ENCODE measurements around the gene PRDM16. TPM values are rescaled to one million over a fixed set of nuclear protein-coding genes. Genes with fewer than 3 reads are reported as not detected.

Gene PRDM16
- total and polyA plus RNA-seq, 2 of the 8 experiments (the other 6 are each of a cell fraction or from before 2014, with no cell fraction given), result 0.39 to 0.43 TPM

GRCh38 chr1:3194760-3195479 lies 125.9 kb downstream of the PRDM16 start:
- H3K4me1 ChIP-seq (replicated peaks in 1 of 4; ENCODE audit: control insufficient read depth in 3 of 4, insufficient read depth in 4 of 4, low read length in 3 of 4), result no peaks in the 10 kb centered on the region
- FAIRE-seq, result no peak
- WGBS, 2 experiments (ENCODE audit: extremely low coverage in 1 of 2, insufficient coverage in 1 of 2, insufficient read length in 1 of 2, insufficient replicate concordance in 2 of 2, low coverage in 1 of 2, low lambda C conversion rate in 2 of 2, missing lambda C conversion rate in 1 of 2), result 93% methylated on average over 38 of the region's 38 CpGs; no CpG with 5 or more reads in 1 of the 2 experiments

More at GRCh38 chr1:3194760-3195479, 125.9 kb downstream of the PRDM16 start:
- Histone ChIP-seq H4K8ac (ENCODE audit: extremely low read depth, insufficient read depth, low read length) (no peak overlapping the region), H2BK15ac (ENCODE audit: low read length) (no peak overlapping the region), H3K79me2 (ENCODE audit: control insufficient read depth in 1 of 2, insufficient read depth in 2 of 2, low read length in 2 of 2) (no peaks in the 10 kb centered on the region), H3K9me3 (ENCODE audit: insufficient read depth in 2 of 2, low read depth in 1 of 2, low read length in 1 of 2) (peaks cover 13 to 27% of the 10 kb centered on the region in 2 experiments), H4K5ac (ENCODE audit: insufficient read length, low read depth, low read length) (no peak overlapping the region), H2BK120ac (replicated peaks; ENCODE audit: low read depth, low read length) (no peak overlapping the region), H4K20me1 (replicated peaks in 1 of 2; ENCODE audit: control insufficient read depth in 1 of 2, insufficient read depth in 2 of 2, low read length in 2 of 2) (no peaks in the 10 kb centered on the region), H3K4me3 (ENCODE audit: extremely low read depth in 1 of 4, insufficient read depth in 2 of 4, low read depth in 3 of 4, low read length in 4 of 4) (no peak overlapping the region), H2BK20ac (ENCODE audit: low read length) (no peak overlapping the region), H3K9ac (replicated peaks in 1 of 4; ENCODE audit: extremely low read depth in 1 of 4, low read depth in 3 of 4, low read length in 3 of 4) (no peak overlapping the region), H2AFZ (ENCODE audit: low read length) (no peak overlapping the region), H3K56ac (replicated peaks; ENCODE audit: insufficient read length, low read depth, low read length) (no peak overlapping the region), H3K27me3 (replicated peaks in 1 of 4; ENCODE audit: control insufficient read depth in 3 of 4, extremely low read depth in 1 of 4, insufficient read depth in 3 of 4, low read length in 3 of 4) (no peaks in the 10 kb centered on the region), H3K27ac (ENCODE audit: low read depth, low read length) (no peak overlapping the region), H3K23me2 (ENCODE audit: low read depth, low read length) (no peaks in the 10 kb centered on the region), H2AK5ac (ENCODE audit: low read depth, low read length) (no peak overlapping the region), H3K14ac (ENCODE audit: insufficient read length) (no peak overlapping the region), H4K91ac (replicated peaks; ENCODE audit: insufficient read length, low read length) (no peak overlapping the region), H3K18ac (ENCODE audit: extremely low read depth, low read length) (no peak overlapping the region), H3K4ac (replicated peaks; ENCODE audit: insufficient read length, low read depth, low read length) (no peak overlapping the region), H2BK12ac (ENCODE audit: low read depth, low read length) (no peak overlapping the region), H2BK5ac (ENCODE audit: low read depth, low read length) (no peak overlapping the region), H3K4me2 (ENCODE audit: insufficient read depth in 1 of 2, low read depth in 2 of 2, low read length in 2 of 2) (no peak overlapping the region), H3K36me3 (ENCODE audit: control insufficient read depth in 2 of 4, insufficient read depth in 4 of 4, low read length in 3 of 4) (no peaks in the 10 kb centered on the region), H3K23ac (ENCODE audit: insufficient read length) (no peak overlapping the region), H3K79me1 (ENCODE audit: low read depth, low read length) (no peaks in the 10 kb centered on the region)
- CTCF ChIA-PET (ENCODE audit: partially characterized antibody), result no interaction called here
- no peak for DNase-seq (ENCODE audit: low read depth in 1 of 2, low spot score in 2 of 2)
- no peak for TF ChIP-seq SIRT6 (IDR thresholded peaks at IDR 0.05; ENCODE audit: low read length)
- TF ChIP-seq HDAC2 (IDR thresholded peaks at IDR 0.05; ENCODE audit: borderline replicate concordance in 1 of 2, low read depth in 2 of 2, low read length in 2 of 2), result no peak
- TF ChIP-seq BRCA1 (IDR thresholded peaks at IDR 0.05; ENCODE audit: low read depth, low read length), result no peak
- TF ChIP-seq CHD2 (IDR thresholded peaks at IDR 0.05; ENCODE audit: low read length), result no peak
- no peak for TF ChIP-seq SAP30 (IDR thresholded peaks at IDR 0.05; ENCODE audit: insufficient read depth, insufficient replicate concordance, low read length)
- TF ChIP-seq GTF2F1 (IDR thresholded peaks at IDR 0.05; ENCODE audit: borderline replicate concordance, low read depth, low read length), result no peak
- TF ChIP-seq E2F6 (IDR thresholded peaks at IDR 0.05), result no peak
- no peak for TF ChIP-seq SIN3A (conservative IDR thresholded peaks at IDR 0.05 in 1 of 2, IDR thresholded peaks at IDR 0.05 in 1 of 2; ENCODE audit: low read depth in 1 of 2, low read length in 2 of 2)
- TF ChIP-seq ZNF274 (IDR thresholded peaks at IDR 0.05; ENCODE audit: borderline replicate concordance, extremely low read depth, low read length), result no peak
- POLR2A ChIA-PET (ENCODE audit: partially characterized antibody), result no interaction called here

Data from H1 (cell line).